Measurements from ENCODE around the gene GPR161.

DNA sequence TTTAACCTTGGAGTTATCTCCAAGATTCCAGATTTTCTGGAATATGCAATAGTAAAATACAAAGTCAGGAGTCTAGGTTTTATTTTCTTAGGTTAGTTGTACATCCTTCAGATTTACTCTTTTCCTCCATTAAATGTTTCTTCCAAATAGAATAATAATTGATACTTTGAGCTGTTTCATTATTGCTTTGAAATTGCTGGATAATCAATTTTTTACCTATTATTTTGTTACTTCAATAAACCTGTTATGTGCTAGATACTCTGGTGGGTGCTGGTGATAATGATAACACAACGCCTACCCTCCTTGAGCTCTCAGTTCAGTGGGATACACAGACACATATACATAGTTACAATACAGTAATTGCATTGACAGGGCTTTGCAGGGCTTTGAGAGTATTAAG lies 79.4 kb downstream of the GPR161 start:
- TF ChIP-seq KDM5A (IDR thresholded peaks at IDR 0.05) (no peak), PBX3 (IDR thresholded peaks at IDR 0.05) (no peak)

Measured in A549 (cell line).